ENCODE results near the gene AKAP9.

DNA sequence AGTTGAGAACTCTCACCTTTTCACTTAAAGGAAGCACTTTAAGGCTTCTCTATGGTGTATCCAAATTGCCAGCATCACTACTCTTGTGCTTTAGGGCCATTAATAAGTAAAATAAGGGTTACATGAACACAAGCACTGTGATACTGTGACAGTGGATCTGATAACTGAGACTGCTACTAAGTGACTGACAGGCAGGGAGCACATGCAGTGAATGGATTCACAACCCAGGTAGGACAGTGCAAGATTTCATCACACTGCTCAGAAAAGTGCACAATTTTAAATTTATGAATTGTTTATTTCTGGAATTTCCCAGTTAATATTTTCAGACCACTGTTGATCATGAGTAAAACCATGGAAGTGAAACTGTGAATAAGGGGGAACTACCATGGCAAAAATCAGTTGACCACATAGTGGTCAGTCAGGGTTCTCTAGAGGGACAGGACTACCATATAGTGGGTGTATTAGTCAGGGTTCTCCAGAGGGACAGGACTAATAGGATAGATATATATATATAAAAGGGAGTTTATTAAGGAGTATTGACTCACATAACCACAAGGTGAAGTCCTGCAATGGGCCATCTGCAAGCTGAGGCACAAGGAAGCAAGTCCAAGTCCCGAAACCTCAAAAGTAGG is 214.6 kb downstream of the AKAP9 start:
- TF ChIP-seq, protein P1, sequence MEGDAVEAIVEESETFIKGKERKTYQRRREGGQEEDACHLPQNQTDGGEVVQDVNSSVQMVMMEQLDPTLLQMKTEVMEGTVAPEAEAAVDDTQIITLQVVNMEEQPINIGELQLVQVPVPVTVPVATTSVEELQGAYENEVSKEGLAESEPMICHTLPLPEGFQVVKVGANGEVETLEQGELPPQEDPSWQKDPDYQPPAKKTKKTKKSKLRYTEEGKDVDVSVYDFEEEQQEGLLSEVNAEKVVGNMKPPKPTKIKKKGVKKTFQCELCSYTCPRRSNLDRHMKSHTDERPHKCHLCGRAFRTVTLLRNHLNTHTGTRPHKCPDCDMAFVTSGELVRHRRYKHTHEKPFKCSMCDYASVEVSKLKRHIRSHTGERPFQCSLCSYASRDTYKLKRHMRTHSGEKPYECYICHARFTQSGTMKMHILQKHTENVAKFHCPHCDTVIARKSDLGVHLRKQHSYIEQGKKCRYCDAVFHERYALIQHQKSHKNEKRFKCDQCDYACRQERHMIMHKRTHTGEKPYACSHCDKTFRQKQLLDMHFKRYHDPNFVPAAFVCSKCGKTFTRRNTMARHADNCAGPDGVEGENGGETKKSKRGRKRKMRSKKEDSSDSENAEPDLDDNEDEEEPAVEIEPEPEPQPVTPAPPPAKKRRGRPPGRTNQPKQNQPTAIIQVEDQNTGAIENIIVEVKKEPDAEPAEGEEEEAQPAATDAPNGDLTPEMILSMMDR (IDR thresholded peaks at IDR 0.05; ENCODE audit: low read depth, low read length, poor library complexity, severe bottlenecking): no peak
- no peak for TF ChIP-seq EZH2phosphoT487 (IDR thresholded peaks at IDR 0.05; ENCODE audit: borderline replicate concordance, low read length)
